ENCODE data around the gene UBE2F. TPM values are rescaled to one million over a fixed set of nuclear protein-coding genes. Genes with fewer than 3 reads are reported as not detected.
"Not testable (repeated sequence)": the region's sequence is repeated elsewhere in the genome, so short reads cannot be mapped to it uniquely, and the experiment has no call there.

The UBE2F gene
- total RNA-seq, 2 experiments from 2014 or later: 19.9 to 27.1 TPM

DNA sequence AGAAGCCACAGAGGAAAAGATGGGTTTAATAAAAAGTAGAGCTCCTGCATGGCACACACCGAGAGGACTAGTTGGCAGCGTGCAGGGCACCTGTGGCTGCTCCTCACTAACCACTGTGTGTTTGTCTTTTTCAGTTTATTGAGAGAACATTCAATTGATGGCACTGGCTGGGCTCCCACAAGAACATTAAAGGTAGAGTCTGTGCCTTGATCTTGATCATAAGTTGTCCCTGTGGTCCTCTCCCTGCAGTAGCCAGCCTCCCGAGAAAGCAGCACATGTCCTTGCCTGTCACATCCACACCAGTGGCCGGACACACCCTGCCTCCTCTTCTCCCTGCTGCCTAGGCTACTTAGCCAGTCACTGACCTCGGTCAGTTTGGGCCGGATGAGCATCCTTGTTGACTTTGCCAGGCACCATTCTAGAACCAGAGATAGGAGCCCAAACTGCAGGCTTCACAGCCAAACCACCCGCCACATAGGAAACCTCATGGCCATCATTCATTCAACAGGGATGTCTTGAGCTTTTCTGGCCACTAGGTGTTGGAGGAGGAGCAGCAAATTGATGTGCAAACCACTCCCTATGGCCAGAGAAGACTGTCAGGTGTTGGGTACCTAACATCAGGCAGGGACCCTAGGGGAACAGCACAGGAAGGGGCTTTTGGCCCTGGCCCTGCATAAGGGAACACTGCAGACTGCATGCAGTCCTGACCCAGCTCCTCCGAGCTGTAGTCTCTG, 63.8 kb downstream of the UBE2F start:
- Histone ChIP-seq H3K4me3 (ENCODE audit: low read depth, low read length, poor library complexity, severe bottlenecking) (no peak overlapping the region), H3K36me3 (ENCODE audit: insufficient read depth, low read length) (no peaks in the 10 kb centered on the region), H3K4me1 (ENCODE audit: insufficient read depth, low read length, poor library complexity, severe bottlenecking) (no peaks in the 10 kb centered on the region), H3K79me2 (ENCODE audit: insufficient read depth, low read depth, low read length) (no peaks in the 10 kb centered on the region), H3K4me2 (ENCODE audit: low read length) (no peak overlapping the region), H3K9me3 (ENCODE audit: low read length) (no peaks in the 10 kb centered on the region), H2AFZ (ENCODE audit: low read length) (no peak overlapping the region), H3K9me2 (ENCODE audit: insufficient read depth, low read length) (no peaks in the 10 kb centered on the region), H3K27ac (ENCODE audit: low read depth, low read length, poor library complexity, severe bottlenecking) (no peak overlapping the region), H4K20me1 (ENCODE audit: insufficient read depth, low read length) (no peaks in the 10 kb centered on the region)
- no TSS peak for BruUV-seq (replicated peaks)
- ChIA-PET CTCF (ENCODE audit: unreplicated experiment) (no interaction called here), POLR2A (no interaction called here)
- no peak for DNase-seq (ENCODE audit: low spot score)
- TF ChIP-seq, protein P1, sequence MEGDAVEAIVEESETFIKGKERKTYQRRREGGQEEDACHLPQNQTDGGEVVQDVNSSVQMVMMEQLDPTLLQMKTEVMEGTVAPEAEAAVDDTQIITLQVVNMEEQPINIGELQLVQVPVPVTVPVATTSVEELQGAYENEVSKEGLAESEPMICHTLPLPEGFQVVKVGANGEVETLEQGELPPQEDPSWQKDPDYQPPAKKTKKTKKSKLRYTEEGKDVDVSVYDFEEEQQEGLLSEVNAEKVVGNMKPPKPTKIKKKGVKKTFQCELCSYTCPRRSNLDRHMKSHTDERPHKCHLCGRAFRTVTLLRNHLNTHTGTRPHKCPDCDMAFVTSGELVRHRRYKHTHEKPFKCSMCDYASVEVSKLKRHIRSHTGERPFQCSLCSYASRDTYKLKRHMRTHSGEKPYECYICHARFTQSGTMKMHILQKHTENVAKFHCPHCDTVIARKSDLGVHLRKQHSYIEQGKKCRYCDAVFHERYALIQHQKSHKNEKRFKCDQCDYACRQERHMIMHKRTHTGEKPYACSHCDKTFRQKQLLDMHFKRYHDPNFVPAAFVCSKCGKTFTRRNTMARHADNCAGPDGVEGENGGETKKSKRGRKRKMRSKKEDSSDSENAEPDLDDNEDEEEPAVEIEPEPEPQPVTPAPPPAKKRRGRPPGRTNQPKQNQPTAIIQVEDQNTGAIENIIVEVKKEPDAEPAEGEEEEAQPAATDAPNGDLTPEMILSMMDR (conservative IDR thresholded peaks at IDR 0.05; ENCODE audit: low read length): peak; percentile 40
- no peak for TF ChIP-seq EZH2phosphoT487 (IDR thresholded peaks at IDR 0.05; ENCODE audit: borderline replicate concordance, low read depth, low read length)
- intact Hi-C loops (cut with micrococcal nuclease; ENCODE audit: unreplicated experiment): no loop called here

DNA sequence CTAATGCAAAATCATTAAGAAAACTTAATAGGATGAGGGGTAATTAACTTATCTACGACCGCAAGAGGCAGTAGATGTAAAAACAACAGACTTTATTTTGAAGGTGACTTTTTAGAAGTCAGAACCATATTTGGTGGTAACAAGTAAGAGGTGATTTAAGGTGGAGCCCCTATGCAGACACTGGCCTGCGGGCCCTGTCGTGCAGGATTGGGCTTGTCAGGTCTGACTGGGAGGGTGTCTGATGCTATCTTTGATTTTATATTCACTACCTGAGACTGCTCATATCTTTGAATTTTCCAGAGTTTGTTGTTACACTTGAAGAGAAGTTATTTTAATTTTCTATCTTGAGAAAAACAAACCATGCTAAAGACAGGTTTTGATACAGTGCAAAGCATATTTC, 64.9 kb downstream of the UBE2F start:
- Histone ChIP-seq H3K79me2 (ENCODE audit: insufficient read depth, low read depth, low read length) (no peaks in the 10 kb centered on the region), H2AFZ (ENCODE audit: low read length) (no peak overlapping the region), H3K36me3 (ENCODE audit: insufficient read depth, low read length) (no peaks in the 10 kb centered on the region), H3K9me2 (ENCODE audit: insufficient read depth, low read length) (no peaks in the 10 kb centered on the region), H4K20me1 (ENCODE audit: insufficient read depth, low read length) (no peaks in the 10 kb centered on the region), H3K27ac (ENCODE audit: low read depth, low read length, poor library complexity, severe bottlenecking) (no peak overlapping the region), H3K4me2 (ENCODE audit: low read length) (no peak overlapping the region), H3K9me3 (ENCODE audit: low read length) (no peaks in the 10 kb centered on the region), H3K4me3 (ENCODE audit: low read depth, low read length, poor library complexity, severe bottlenecking) (no peak overlapping the region), H3K4me1 (ENCODE audit: insufficient read depth, low read length, poor library complexity, severe bottlenecking) (no peaks in the 10 kb centered on the region)
- POLR2A ChIA-PET: no interaction called here
- no peak for DNase-seq (ENCODE audit: low spot score)
- TF ChIP-seq EZH2phosphoT487 (IDR thresholded peaks at IDR 0.05; ENCODE audit: borderline replicate concordance, low read depth, low read length): no peak
- TF ChIP-seq, protein P1 (conservative IDR thresholded peaks at IDR 0.05; ENCODE audit: low read length): no peak
- intact Hi-C loops (cut with micrococcal nuclease; ENCODE audit: unreplicated experiment): no loop called here
- CTCF ChIA-PET (ENCODE audit: unreplicated experiment): no interaction called here
- no TSS peak for BruUV-seq (replicated peaks)

DNA sequence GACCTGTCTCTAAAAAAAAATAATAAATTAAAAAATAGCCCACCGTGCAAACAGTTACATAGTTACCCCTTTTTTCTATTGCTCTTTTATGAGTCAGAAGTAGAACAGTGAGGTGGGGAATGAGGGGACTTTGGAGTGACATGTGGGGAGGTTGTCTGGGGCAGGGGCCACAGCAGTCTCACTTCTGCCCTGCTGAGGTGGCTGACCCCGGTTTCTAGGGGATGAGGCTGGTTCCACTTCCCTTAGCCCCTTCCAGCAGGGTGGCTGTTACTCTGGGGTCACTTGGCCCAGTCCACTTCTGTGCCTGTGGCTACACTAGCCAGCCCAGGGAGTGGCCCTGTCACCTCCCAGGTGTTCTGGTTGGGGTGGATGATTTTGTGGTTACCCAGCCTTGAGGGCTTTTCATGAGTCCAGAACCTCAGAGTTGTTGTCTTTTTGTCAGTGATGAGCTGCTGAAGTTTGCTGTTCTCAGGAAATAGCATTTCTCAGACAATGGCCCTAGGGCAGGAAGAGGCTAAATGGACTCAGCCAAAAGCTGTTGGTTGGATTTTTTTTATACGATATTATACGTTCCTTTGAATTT, 66.0 kb downstream of the UBE2F start:
- ChIA-PET POLR2A (interaction anchor here (0.9 kb wide), 1 partner anchor 82 kb away, joined by 3 read pairs; no protein-coding TSS in a partner anchor), CTCF (ENCODE audit: unreplicated experiment) (no interaction called here)
- H3K36me3 ChIP-seq (ENCODE audit: insufficient read depth, low read length): no peaks in the 10 kb centered on the region

DNA sequence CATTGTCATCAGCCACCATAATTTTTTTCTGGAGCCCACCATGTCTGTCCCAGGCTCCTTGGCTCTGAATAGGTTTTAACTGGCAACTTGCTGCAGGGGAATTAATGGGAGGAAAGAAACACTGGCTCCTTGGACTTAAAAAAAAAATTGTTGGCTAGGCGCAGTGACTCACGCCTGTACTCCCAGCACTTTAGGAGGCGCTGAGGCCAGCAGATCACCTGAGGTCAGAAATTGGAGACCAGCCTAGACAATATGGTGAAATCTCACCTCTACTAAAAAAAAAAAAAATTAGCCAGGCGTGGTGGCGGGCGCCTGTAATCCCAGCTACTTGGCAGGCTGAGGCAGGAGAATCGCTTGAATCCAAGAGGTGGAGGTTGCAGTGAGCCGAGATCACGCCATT, 67.2 kb downstream of the UBE2F start:
- intact Hi-C loops (cut with micrococcal nuclease; ENCODE audit: unreplicated experiment); H3K9me2 ChIP-seq (ENCODE audit: insufficient read depth, low read length); H3K9me3 ChIP-seq (ENCODE audit: low read length); POLR2A ChIA-PET; H4K20me1 ChIP-seq (ENCODE audit: insufficient read depth, low read length); H3K4me2 ChIP-seq (ENCODE audit: low read length); H3K27ac ChIP-seq (ENCODE audit: low read depth, low read length, poor library complexity, severe bottlenecking); H2AFZ ChIP-seq (ENCODE audit: low read length); H3K4me3 ChIP-seq (ENCODE audit: low read depth, low read length, poor library complexity, severe bottlenecking); CTCF ChIA-PET (ENCODE audit: unreplicated experiment); H3K79me2 ChIP-seq (ENCODE audit: insufficient read depth, low read depth, low read length); DNase-seq (ENCODE audit: low spot score); BruUV-seq (replicated peaks); H3K36me3 ChIP-seq (ENCODE audit: insufficient read depth, low read length); H3K4me1 ChIP-seq (ENCODE audit: insufficient read depth, low read length, poor library complexity, severe bottlenecking): not testable (repeated sequence)

More for the DNA sequence above, 66.0 kb downstream of the UBE2F start:
- no peaks in the 10 kb centered on the region for H3K9me3 ChIP-seq (ENCODE audit: low read length)
- TF ChIP-seq EZH2phosphoT487 (IDR thresholded peaks at IDR 0.05; ENCODE audit: borderline replicate concordance, low read depth, low read length): no peak
- TF ChIP-seq, protein P1 (conservative IDR thresholded peaks at IDR 0.05; ENCODE audit: low read length): no peak
- no TSS peak for BruUV-seq (replicated peaks)
- H3K4me3 ChIP-seq (ENCODE audit: low read depth, low read length, poor library complexity, severe bottlenecking): no peak overlapping the region
- intact Hi-C loops (cut with micrococcal nuclease; ENCODE audit: unreplicated experiment): no loop called here
- H2AFZ ChIP-seq (ENCODE audit: low read length): no peak overlapping the region
- no peaks in the 10 kb centered on the region for H3K79me2 ChIP-seq (ENCODE audit: insufficient read depth, low read depth, low read length)
- no peak for DNase-seq (ENCODE audit: low spot score)
- H4K20me1 ChIP-seq (ENCODE audit: insufficient read depth, low read length): no peaks in the 10 kb centered on the region
- H3K4me1 ChIP-seq (ENCODE audit: insufficient read depth, low read length, poor library complexity, severe bottlenecking): no peaks in the 10 kb centered on the region
- H3K4me2 ChIP-seq (ENCODE audit: low read length): no peak overlapping the region
- no peaks in the 10 kb centered on the region for H3K9me2 ChIP-seq (ENCODE audit: insufficient read depth, low read length)
- no peak overlapping the region for H3K27ac ChIP-seq (ENCODE audit: low read depth, low read length, poor library complexity, severe bottlenecking)
